Stimulated activated CD4-positive, alpha-beta T cell treated with anti-CD3 and anti-CD28 coated beads, Interleukin-2, amount 100 ng/mL, for 48 hours (primary cell): ENCODE results near the gene LRRC37B.
"Not testable (repeated sequence)": the region's sequence is repeated elsewhere in the genome, so short reads cannot be mapped to it uniquely, and the experiment has no call there.

ENCODE experiments used
- DNase-seq, 2 donors: peaks; one replicate each; pipeline ENCODE4 v3.0.0-alpha.2; 2020

Gene LRRC37B

DNA sequence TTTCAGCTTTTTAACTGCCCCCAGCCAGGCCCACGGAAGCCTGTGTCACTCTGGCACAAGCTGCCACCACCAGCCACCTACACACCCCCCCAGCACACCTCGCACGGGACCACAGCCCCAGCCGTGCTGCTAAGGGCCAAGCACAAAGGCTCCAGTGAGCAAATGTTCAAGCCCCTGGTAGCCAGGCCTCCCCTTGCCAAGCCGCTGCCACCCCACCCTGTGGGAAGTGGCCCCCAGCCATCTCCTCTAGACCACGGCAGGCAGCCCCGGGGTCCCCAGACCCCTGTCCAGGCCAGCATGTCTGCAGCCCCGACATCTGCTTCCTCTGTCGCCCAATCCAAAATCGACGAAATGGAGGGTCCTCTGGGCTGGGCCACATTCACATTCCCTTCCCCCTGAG is 35.1 kb downstream of the LRRC37B start:
- DNase-seq, result not testable (repeated sequence)

DNA sequence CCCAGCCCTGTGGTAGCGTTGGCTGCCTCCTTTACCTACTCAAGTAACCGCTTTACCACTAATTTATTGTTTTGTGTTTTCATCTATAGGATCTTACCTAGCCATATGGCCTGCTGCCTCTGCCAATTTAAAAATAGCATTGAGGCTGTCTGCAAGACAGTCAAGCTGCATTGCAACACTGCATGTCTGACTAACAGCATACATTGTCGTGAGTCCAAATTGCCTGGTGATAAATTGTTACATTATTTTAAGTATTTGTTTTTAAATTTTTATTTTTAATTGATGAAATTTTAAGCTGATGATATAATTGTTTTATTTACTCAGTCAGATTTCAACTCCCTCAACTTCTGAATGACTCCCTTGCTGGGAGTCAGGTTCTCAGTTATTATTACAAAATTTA is 38.4 kb downstream of the LRRC37B start:
- DNase-seq, result not testable (repeated sequence)

DNA sequence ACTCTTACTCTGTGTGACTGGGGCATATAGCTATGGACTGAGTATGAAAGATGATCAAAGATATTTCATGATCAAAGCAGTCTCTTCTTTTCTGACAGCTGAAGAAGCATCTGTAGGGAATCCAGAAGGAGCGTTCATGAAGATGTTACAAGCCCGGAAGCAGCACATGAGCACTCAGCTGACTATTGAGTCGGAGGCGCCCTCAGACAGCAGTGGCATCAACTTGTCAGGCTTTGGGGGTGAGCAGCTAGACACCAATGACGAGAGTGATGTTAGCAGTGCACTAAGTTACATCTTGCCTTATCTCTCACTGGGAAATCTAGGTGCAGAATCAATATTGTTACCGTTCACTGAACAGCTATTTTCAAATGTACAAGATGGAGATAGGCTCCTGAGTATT is 40.5 kb downstream of the LRRC37B start:
- DNase-seq, result not testable (repeated sequence)

DNA sequence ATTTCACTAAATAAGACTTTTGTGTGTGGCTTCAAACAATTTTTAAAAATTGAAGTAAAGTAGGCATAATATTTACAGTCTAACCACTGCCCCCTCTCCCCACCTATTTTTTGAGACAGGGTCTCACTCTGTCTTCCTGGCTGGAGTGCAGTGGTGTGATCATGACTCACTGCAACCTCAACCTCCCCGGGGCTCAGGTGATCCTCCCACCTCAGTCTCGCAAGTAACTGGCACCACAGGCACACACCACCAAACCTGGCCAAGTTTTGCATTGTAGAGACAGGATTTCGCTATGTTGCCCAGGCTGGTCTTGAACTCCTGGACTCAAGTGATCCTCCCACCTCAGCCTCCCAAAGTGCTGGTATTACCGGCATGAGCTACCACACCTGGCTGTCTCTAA is 47.8 kb downstream of the LRRC37B start:
- not testable (repeated sequence) for DNase-seq

DNA sequence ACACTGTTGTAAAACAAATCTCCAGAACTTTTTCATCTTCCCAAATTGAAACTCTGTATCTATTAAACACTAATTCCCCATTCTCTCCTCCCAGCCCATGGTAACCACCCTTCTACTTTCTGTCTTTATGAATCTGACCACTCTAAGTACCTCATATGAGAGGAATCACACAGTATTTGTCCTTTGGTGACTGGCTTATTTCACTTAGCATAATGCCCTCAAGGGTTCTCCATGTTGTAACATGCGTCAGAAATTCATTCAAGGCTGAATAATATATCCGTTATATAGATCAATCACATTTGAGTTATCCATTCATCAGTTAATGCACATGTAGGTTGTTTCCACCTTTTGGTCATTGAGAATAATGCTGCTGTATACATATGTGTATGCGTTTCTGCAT is 48.2 kb downstream of the LRRC37B start:
- DNase-seq, result not testable (repeated sequence)

DNA sequence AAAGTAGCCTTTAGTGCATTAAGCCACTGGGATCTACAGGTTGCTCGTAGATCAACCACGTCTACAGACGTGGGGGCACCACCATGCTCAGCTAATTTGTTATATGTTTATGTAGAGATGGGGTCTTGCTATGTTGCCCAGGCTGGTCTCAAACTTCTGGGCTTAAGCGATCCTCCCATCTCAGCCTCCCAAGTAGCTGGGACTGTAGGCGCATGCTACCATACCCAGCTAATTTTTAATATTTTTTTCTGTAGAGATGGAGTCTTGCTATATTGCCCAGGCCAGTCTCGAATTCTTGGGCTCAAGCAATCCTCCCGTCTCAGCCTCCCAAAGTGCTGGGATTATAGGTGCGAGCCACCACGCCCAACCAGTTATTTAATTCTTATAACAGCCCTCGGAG is 49.3 kb downstream of the LRRC37B start:
- DNase-seq, result not testable (repeated sequence)

DNA sequence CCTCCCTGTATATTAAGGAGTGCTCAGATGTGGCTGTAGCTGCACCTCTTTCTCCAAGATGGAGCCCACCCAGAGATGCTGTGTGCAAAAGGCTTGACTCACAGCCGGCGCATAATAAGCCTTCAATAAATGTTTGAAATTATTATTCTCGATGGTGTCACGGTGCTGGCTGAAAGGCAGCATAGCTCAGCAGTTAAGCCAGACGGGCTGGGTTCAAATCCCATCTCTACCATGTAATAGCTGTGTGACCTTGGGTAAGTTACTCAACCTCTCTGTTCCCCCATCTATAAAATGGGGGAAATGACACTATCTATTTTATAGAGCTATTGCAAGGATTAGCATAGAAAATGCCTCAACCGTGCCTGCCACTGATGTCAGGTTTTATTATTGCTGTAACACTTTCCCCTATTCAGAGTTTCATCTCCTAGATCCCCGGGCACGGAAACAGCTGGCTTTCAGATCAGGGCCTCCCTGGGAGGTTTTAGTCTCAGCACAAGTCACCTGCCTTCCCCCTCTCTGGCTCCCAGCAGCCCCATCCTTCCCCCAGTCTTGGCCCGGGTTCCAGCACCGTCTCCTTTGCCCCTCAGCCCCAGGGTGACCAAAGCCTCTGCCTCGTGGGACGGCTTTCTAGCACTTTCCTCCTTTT is 50.4 kb downstream of the LRRC37B start:
- not testable (repeated sequence) for DNase-seq

DNA sequence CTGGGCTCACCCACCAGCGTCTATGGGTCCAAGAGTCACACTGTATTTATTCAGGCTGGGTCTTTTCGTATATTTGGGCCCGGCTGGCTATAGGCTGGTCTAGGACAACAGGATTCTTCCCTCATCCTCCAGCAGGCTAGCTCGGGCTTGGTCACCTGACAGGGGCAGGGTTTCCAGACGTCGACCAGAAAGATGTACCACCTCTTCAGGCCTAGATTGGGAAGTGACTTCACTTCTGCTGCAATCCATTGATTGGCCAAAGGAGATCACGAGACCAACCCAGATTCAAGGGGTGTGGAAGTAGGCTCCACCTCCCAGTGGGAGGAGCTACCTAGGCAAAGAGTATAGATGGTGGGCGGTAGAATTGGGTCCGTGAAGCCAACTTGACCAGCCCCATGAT is 53.5 kb downstream of the LRRC37B start:
- not testable (repeated sequence) for DNase-seq

DNA sequence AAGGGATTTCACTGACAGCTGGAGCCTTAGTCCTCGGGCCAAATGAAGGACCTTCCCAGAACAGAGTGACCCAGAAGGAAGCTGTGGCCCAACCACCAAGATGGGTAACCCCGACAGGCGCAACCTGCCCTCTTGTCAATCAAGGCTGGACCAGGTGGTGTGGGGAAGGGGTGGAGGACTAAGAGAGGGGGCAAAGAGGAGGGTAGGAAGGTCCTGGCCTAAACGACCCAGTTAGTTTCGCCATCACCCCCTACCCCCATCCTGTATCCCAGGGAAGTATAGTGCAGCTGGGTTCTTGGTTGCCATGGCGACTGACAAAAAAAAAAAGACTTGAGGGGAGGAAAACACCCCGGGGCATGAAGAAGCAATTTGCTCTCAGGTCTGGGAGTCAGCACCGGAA is 54.7 kb downstream of the LRRC37B start:
- not testable (repeated sequence) for DNase-seq

DNA sequence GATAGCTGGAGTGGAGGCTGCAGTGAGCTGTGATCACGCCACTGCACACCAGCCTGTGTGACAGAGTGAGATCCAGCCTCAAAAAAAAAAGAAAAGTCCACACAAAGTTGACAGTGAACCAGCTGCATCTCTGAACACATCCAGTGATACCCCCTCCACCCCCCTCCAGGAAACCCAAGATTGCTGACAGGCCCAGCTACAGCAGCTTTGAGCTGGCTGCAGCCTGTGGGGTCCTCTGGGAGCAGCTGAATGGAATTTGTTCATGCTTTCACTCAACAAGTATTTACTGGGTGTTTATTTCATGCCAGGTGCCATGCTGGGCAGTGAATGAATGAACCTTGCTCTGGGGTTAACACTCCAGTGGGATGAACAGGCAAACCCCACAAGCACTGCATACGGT is 56.9 kb downstream of the LRRC37B start:
- DNase-seq, result not testable (repeated sequence)

DNA sequence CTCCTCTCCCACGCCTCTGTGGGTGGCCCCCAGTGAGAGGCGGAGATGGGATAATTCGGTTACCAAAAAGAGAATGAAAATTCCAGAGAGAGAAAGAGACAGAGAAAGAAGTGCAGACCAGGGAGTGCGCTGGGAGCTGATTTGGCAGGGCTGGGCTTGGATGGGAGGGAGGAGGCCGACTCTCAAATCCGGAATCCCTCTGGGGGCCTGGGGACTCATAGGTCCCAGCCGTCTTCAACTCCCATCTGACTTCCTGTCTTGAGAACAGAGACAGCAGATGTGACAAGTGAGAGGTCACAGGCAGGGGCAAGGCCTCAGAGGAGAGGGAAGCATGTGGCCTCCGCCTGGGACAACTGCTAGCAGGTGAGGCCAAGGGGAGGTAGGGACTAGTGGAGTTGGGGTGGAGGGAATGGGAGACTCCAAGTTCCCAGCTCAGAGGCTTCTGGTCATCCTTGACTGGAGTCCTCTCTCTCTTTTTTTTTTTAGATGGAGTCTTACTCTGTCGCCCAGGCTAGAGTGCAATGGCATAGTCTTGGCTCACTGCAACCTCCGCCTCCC is 59.0 kb downstream of the LRRC37B start:
- DNase-seq, result not testable (repeated sequence)

DNA sequence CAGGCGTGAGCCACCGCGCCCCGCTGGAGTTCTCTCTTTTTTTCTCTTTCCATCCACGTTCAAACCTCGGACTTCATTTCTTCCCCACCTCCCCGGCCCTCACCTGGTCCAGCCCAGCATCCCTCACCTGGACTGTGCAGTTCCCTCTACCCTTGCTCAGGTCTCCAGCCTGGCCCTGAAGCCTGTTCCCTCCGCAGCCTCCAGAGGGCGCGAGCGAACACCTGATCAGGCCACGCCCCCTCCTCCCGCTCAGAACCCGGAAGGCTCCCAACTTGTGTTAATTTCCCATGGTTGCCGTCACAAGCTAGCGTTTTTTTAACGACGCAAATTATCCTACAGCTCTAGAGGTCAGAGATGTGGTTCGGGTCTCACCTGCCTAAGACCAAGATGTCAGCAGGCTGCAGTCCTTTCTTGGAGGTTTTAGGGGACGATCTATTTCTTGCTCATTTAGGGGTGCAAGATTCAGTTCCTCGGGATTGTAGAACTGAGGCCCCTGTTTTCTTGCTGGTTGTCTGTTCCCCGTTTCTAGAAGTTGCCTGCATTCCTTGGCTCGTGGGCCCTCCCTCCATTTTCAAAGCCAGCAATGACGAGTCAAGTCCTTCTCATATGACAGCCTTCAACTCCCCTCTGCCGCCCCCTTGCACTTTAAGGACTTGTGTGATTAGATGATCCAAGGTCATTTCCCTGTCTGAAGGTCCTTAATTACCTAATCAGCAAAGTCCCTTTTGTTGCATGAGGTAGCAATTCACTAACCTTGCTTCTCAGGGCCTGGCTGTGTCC is 59.9 kb downstream of the LRRC37B start:
- DNase-seq, result peak; percentile 40 to 51

DNA sequence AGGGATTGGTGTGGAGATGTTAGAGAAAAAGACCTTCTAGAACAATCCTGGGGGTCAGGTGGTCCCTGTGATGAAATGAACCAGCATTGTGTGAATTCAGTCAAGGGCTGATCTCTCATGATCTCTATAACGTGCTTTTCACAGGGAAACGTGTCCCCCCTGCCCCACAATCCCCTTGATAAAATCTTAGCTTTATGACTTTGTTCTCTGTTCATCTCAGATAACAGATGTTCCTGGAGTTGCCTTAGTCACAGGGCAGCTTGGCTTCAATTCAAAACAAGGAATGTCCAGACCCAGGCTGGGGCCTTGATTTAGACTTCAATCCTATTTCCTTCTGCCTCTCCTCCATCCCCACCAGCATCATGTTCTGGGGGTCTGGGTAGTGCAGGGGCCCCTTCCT is 61.9 kb downstream of the LRRC37B start:
- not testable (repeated sequence) for DNase-seq

DNA sequence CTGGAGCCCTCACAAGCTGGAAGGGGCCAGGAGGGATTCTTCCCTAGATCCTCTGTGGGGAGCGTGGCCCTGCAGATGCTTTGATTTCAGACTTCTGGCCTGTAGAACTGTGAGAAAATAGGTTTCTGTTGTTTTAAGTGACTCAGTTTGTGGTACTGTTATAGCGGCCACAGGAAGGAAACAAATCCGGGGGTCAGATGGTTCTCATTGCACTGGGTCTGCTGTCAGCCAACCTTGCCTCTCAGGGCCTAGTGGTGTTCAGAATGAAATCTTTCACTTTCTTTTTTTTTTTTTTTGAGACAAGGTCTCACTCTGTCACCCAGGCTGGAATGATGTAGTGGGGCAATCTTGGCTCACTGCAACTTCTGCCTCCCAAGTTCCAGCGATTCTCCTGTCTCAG is 64.8 kb downstream of the LRRC37B start:
- DNase-seq, result not testable (repeated sequence)

DNA sequence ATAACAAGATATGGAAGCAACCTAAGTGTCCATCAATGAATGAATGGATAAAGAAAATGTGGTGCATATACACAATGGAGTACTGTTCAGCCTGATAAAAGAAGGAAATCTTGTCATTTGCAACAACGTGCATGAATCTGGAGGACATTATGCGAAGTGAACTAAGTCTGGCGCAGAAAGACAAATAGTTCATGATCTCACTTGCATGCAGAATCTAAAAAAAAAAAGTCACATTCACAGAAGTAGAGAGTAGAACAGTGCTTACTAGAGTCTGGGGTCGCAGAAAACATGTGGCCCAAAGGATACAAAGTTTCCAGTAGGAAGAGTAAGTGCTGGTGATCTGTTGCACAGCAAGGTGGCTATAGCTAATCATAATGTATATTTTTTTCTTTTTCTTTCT is 65.9 kb downstream of the LRRC37B start:
- not testable (repeated sequence) for DNase-seq

DNA sequence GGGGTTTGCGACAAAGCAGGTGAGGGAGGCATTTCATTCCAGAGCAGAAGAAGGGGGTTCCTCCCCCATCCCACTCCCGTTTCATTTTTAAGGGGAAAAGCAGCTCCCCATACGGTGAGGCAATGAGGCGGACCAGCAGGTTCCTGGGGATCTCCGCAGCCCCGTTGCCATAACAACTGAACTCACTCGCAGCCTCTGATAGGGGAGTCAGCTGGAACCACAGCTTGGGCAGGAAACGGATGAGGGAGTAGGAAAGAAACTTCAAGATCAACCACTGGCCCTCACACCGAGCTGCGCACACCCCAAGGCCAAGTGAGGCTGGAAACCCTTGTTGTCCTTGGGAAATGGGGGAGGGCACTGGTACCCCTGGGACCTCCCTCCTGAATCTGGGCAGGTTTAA is 72.6 kb downstream of the LRRC37B start:
- DNase-seq, result peak; percentile 52 to 58

DNA sequence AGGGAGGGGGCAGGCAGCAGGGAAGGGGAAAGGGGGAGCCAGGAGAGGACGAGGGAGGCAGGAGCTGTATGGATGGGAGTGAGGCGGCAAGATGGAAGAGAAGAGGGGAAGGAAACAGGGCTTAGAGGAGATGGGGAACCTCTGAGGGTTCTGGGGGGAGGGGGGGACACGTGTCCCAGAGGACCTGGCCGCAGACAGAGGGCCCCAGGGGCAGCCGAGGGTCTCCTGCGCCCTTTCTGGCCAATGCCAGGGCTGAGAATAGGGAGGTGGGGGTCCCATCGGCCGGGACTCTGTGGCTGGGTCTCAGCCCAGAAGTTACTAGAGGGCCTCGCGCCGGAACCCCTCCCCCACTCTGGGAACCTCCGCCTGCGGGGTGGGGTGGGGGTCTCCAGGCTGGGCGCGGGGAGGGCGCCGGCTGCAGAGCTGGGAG is 76.4 kb downstream of the LRRC37B start:
- not testable (repeated sequence) for DNase-seq

DNA sequence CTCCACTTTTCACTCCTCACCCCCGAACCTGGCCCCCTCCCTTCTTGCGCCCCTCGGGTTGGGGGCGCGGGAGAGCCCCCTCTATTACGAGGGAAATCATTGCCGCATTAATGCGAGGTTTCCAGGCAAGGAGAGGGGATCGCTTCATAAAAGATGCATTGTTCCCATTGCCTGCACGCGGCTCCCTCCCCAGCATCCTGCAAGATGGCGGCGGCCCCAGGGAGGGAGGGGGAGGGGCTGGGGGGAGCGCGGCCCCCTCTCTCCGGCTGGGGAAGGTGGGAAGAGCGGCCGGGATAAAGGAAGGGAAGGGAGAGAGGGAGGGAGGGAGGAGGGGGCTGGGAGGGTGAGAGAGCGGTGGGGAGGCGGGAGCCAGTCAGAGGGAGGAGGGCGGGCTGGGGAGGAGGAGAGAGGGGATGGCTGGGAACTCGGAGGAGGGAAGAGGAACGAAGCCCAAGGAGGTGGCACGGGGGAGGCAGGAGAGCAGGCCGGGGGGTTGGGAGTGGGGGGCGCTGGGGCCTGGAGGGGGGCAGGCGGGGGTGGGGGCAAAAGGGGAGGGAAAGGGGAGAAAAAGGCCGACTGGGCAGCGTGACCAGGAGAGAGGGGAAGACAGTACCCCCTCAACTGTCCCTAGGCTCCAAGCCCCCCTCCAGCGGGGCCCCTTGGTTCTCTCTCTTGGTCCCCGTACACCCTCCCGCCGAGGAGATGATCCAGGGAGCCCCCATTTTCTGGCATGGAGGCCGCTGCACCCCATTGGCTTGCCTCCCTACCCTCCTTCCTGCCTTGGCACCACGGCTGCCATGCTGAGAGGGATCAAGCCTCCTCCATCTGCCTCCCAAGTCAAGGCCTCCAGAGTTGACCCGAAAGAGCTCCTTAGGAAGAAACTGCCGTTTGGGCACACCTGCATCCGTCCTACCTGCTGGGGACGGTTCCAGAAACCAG is 77.1 kb downstream of the LRRC37B start:
- not testable (repeated sequence) for DNase-seq

DNA sequence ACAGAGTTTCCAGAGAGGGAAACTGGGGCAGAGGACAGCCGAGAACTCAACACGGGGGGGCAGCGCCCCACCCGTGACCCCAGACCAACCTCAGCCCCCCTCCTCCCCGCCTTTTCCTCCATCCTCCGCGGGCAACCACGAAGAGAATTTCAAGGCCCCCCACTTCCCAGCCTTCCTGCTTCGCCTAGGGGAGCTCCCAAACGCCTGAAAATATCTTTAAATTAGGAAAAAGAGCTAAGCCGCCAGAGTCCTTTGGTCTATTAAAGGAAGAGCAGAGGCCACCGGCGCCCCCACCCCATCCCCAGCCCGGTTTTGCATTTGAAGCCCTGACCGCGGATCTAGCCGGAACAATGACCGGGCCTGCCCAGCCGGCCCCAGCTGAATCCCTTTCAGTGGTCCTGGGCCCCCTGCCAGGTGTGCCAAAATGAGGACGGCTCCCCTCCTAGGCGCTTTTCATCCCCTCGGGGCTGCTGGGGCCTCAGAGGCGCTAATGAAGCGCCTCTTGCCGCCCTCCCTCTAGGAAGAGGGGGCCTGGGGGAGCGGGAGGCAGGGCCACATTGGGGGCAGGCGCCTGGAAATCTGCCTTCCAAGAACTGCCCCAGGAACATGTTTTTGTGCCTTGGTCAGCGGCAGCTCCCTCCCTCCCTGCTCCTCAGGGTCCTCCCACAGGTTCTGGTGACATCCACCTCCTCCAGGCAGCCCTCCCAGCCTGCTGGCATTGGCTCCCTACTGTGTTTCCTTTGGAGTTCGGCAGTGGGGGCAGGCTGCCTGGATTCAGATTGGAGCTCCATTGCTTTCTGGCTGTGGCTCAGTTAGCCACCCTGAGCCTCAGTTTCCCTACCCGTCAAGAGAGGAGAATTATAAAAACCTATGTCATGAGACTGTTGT is 78.0 kb downstream of the LRRC37B start:
- not testable (repeated sequence) for DNase-seq

DNA sequence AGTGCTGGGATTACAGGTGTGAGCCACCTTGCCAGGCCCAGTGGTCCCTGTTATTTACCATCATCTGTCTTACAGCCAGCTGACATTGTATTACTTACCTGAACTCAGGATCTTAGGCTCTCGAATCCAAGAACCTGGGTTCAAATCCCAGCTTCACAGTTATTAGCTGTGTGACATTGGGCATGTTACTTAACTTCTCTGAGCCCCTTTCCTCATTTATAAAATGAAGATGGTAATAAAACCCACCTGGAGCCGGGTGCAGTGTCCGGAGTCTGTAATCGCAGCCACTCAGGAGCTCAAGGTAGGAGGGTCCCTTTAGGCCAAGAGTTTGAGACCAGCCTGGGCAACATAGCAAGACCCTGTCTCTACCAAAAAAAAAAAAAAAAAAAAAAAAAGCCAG is 79.7 kb downstream of the LRRC37B start:
- not testable (repeated sequence) for DNase-seq

DNA sequence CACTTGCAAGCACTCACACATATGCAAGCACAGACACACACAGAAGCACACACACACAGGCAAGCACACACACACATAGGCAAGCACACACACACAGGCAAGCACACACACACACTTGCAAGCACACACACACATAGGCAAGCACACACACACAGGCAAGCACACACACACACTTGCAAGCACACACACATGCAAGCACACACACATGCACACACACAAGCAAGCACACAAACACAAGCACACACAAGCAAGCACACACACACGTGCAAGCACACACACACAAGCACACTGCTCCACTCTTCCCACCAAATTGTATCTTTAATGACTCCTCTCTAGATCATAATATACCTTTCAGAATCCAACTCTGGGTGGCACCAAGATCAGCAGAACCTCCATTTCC is 84.9 kb downstream of the LRRC37B start:
- DNase-seq, result not testable (repeated sequence)

DNA sequence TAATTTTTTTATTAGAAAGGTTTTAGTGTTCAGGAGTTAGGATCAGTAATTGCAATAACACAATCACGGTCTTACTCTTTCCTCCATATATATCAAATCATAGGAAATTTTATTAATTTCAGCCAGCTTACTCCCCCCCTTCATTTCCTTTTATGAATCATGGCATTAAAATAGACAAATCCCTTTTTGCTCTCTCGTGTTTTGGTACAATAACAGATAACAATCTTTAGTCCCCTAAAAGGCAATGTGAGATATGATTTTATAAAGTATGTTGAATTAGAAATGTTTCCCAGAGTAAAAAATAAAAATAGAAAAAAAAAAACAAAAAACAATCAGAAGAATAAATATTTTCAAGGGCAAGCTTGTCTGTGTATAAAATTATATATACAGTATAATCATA is 92.5 kb downstream of the LRRC37B start:
- DNase-seq, result no peak
